Left lung (tissue), 10 donors: ENCODE results near the gene GLIS1. TPM values are rescaled to one million over a fixed set of nuclear protein-coding genes. Genes with fewer than 3 reads are reported as not detected.

Source experiments
- ATAC-seq: fragments of 200-7000 bp; cut with Tn5 transposase; one replicate; pipeline ENCODE4 v1.9.1; 2020; ENCODE audit warnings: moderate library complexity
- DNase-seq, 4 donors: peaks; one replicate each; pipeline ENCODE4 v3.0.0-alpha.2; 2013 to 2020
- H3K27ac ChIP-seq, 2 donors: fragments of 200-600 bp; sonication (generic) in 1 of 2; one replicate each; pipeline versions ENCODE4 v1.5.0 to v1.8.0; 2020 to 2021
- H3K27me3 ChIP-seq, 2 donors: fragments of 200-600 bp; sonication (generic) in 1 of 2; one replicate each; pipeline versions ENCODE4 v1.5.0 to v1.8.0; 2020 to 2021
- H3K36me3 ChIP-seq, 2 donors: fragments of 200-600 bp; sonication (generic) in 1 of 2; one replicate each; pipeline versions ENCODE4 v1.5.0 to v1.8.0; 2020 to 2021
- H3K4me1 ChIP-seq, 2 donors: fragments of 200-600 bp; one replicate each; pipeline ENCODE4 v1.8.0; 2021
- H3K4me3 ChIP-seq, 2 donors: fragments of 200-600 bp; sonication (generic) in 1 of 2; one replicate each; pipeline versions ENCODE4 v1.5.0 to v1.8.0; 2020 to 2021; ENCODE audit warnings: mild to moderate bottlenecking in 1 of 2
- H3K9me3 ChIP-seq, 2 donors: fragments of 200-600 bp; sonication (generic) in 1 of 2; one replicate each; pipeline versions ENCODE4 v1.5.0 to v1.8.0; 2020 to 2021
- intact Hi-C, 2 donors: fragments of 100-400 bp; cut with DNase I; formaldehyde crosslinking; loops; one replicate each; pipeline versions ENCODE4 v1.11.2 to v1.14.2; 2022
- polyA plus RNA-seq, 6 donors: library from polyadenylated mRNA; unstranded; fragments of 120-200 nt; gene quantifications; one replicate each; pipeline ENCODE4 v1.2.1, GENCODE V29; 2013; ENCODE audit not compliant: insufficient read length in 6 of 6
- total RNA-seq, 2 donors: library from RNA; stranded (reverse); fragmentation: NEBNext Ultra II Directional; extraction: Animal tissue kit (Norgen Biotek cat#: 25700); gene quantifications; one replicate each; pipeline ENCODE4 v1.2.1, GENCODE V29; 2021
- TF ChIP-seq, protein P1 (sequence below), 2 donors: fragments of 200-600 bp; sonication (generic) in 1 of 2; IDR thresholded peaks; one replicate each; pipeline versions ENCODE4 v1.5.0 to v1.8.0; 2021; ENCODE audit warnings: antibody characterized with exemption in 2 of 2
- donor health status: DM: no; HTN: yes; CAD: no.
- donor health status: DM: no; HTN: no; CAD: no.

Gene GLIS1
- total and polyA plus RNA-seq, 8 donors = 0.06 to 0.16 (median 0.12) TPM; not detected in 4

DNA sequence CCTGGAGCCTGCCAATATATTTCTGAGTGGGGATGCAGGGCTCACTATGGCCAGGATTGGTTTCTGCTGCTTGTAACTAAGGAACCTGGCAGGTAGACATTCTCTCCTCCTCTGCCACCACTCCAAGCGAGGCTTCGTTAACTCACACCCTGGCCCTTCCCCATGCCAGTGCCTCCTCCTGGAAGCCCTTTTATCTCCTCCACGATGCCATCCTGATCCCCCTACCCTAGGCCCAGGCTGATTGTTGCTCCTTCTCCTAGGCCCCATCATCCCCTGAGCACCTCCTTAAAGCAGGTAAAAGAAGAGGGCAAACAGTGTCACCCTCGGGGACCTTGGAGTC is 161.2 kb downstream of the GLIS1 start:
- Histone ChIP-seq H3K4me1 (no peaks in the 10 kb centered on the region), H3K9me3 (no peaks in the 10 kb centered on the region), H3K4me3 (no peak overlapping the region), H3K27me3 (no peaks in the 10 kb centered on the region), H3K36me3 (no peaks in the 10 kb centered on the region), H3K27ac (no peak overlapping the region)
- ATAC-seq (no peak), DNase-seq (no peak)
- TF ChIP-seq, protein P1, sequence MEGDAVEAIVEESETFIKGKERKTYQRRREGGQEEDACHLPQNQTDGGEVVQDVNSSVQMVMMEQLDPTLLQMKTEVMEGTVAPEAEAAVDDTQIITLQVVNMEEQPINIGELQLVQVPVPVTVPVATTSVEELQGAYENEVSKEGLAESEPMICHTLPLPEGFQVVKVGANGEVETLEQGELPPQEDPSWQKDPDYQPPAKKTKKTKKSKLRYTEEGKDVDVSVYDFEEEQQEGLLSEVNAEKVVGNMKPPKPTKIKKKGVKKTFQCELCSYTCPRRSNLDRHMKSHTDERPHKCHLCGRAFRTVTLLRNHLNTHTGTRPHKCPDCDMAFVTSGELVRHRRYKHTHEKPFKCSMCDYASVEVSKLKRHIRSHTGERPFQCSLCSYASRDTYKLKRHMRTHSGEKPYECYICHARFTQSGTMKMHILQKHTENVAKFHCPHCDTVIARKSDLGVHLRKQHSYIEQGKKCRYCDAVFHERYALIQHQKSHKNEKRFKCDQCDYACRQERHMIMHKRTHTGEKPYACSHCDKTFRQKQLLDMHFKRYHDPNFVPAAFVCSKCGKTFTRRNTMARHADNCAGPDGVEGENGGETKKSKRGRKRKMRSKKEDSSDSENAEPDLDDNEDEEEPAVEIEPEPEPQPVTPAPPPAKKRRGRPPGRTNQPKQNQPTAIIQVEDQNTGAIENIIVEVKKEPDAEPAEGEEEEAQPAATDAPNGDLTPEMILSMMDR (IDR thresholded peaks at IDR 0.05) = no peak
- intact Hi-C loops = no loop called here

DNA sequence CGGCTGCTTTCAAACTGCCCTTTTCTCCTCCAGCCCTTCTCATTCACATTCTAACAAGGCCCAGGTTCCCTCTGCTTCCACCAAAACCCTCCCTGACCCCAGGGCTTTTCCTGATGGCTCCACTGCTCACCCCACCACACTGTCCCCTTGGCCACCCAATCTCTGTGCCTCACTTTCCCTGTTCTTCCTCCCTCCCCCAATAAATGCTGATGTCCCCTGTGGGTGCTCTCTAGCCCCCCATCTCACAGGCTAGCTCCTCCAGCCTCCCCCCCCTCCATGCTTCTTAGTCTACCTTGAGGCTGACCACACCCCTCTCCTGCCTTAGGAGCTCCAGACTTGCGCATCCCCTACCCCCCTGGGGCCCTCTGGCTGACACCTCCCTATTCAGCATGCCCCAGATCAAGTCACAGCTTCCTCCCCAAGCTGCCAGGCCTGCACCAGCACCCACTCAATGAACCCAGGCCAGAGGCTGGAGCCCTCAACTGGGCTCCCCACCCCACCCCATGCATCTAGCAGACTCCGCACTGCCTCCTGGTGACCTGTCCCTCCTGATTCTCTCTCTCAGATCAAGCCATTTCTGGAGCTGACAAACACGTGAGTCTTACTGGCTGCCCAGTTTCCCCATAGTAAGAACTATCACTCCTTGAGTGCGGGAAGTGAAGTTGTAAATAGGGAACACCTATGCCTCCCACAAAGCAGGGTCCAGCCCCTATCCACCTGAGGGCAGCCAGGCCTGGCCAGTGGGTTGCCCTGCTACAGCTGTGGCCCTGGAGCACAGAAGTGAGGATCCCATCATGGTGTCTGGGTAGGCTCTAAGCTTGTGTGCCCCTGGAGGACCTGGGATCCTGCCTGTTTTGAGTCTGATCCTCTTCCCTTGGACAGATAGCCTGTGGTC is 161.9 kb downstream of the GLIS1 start:
- DNase-seq (no peak), ATAC-seq (no peak)
- no peak overlapping the region for H3K27ac ChIP-seq
- no peaks in the 10 kb centered on the region for H3K27me3 ChIP-seq
- no peaks in the 10 kb centered on the region for H3K4me1 ChIP-seq
- no peak overlapping the region for H3K4me3 ChIP-seq
- intact Hi-C loops = no loop called here
- no peaks in the 10 kb centered on the region for H3K9me3 ChIP-seq
- TF ChIP-seq, protein P1 (IDR thresholded peaks at IDR 0.05) = no peak
- no peaks in the 10 kb centered on the region for H3K36me3 ChIP-seq

DNA sequence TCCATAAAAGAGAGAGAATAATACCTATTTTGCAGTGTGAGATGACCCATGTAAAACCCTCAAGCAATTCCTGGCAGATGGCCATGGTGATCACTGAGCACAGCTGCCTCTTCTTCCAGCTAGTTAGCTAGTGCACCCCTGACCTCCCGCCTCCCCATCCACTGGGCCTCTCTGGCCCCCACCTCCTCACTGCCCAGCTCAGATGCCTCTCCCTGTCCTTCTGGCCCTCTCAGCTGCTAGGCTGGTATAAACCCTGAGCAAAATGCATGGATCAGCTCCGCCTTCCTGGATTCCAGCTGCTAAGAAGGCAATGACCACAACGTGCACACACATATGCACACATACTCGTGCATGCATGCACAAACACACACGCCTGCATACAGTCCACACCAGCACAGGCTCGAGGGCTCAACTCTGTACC is 162.6 kb downstream of the GLIS1 start:
- intact Hi-C loops = no loop called here
- H3K4me1 ChIP-seq = no peaks in the 10 kb centered on the region
- TF ChIP-seq, protein P1 (IDR thresholded peaks at IDR 0.05) = no peak
- H3K27me3 ChIP-seq = no peaks in the 10 kb centered on the region
- H3K27ac ChIP-seq = no peak overlapping the region
- no peak overlapping the region for H3K4me3 ChIP-seq
- no peaks in the 10 kb centered on the region for H3K36me3 ChIP-seq
- DNase-seq (no peak), ATAC-seq (no peak)
- H3K9me3 ChIP-seq = no peaks in the 10 kb centered on the region

DNA sequence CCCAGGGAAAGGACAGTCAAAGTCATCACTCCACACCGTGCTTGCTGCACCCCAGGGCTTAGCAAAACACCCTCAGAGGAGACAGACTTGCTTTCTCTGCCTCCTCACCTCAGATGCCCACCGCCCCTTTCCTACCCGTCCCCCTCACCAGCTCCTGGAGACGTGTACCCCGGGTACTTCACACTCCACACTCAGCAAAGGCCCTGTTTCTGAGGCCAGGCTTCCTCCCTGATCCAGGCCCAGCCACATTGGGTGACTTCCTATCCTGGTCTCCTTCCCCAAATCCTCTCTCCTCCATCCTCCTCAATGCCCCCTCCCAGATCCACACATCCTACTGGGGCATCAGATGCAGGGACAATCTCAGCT is 163.0 kb downstream of the GLIS1 start:
- no peak for DNase-seq
- intact Hi-C loops = no loop called here
- no peaks in the 10 kb centered on the region for H3K36me3 ChIP-seq
- no peak overlapping the region for H3K27ac ChIP-seq
- H3K4me1 ChIP-seq = no peaks in the 10 kb centered on the region
- H3K4me3 ChIP-seq = no peak overlapping the region
- H3K27me3 ChIP-seq = no peaks in the 10 kb centered on the region
- TF ChIP-seq, protein P1 (IDR thresholded peaks at IDR 0.05) = no peak
- no peak for ATAC-seq
- H3K9me3 ChIP-seq = no peaks in the 10 kb centered on the region

DNA sequence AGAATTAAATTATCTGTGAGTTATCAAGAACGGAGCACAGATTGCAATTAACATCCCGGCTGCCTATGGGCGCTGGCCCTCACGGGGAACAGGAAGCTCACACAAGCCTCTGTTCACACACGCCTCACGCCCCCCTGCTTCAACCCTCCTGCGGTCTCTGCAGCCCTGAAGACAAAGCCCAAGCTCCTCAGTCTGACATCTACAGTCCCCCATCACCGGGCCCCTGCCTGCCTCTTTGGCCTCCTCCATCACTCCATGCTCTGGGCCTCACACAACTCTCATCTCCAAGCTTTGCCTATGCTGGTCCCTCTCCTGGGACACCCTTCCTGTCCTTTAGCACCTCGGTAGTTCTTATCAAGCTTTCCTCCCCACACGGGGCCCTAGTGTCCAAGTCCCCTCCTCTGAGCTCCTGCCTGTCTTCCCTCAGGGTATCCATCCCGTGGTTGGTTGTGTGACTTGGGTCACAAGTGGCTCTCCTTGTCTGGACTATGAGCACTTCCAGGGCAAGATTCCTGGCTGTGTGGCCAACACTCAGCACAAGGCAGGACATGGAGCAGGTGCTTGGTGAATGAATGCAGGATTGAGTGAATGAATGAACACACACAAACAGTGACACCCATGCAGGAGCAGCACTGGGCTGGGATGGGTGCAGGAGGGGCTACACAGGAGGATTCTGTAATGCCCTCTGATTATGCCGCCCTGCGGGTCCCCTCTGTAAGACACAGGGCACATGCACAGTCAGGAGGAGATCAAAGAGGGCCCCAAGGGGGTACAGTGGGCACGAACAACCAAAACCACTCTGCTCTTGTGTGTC is 163.6 kb downstream of the GLIS1 start:
- DNase-seq = no peak
- H3K4me1 ChIP-seq = no peaks in the 10 kb centered on the region
- TF ChIP-seq, protein P1 (IDR thresholded peaks at IDR 0.05) = no peak
- H3K4me3 ChIP-seq = no peak overlapping the region
- ATAC-seq = no peak
- no peak overlapping the region for H3K27ac ChIP-seq
- no peaks in the 10 kb centered on the region for H3K9me3 ChIP-seq
- intact Hi-C loops = no loop called here
- H3K36me3 ChIP-seq = no peaks in the 10 kb centered on the region
- no peaks in the 10 kb centered on the region for H3K27me3 ChIP-seq
